Bronchial epithelial cell (primary cell): ENCODE results near the gene ASPSCR1. TPM values are rescaled to one million over a fixed set of nuclear protein-coding genes. Genes with fewer than 3 reads are reported as not detected.
"Not testable (repeated sequence)": the region's sequence is repeated elsewhere in the genome, so short reads cannot be mapped to it uniquely, and the experiment has no call there.

Experiments
- DNase-seq: peaks from one replicate; pipeline ENCODE4 v3.0.0-alpha.2; 2010; ENCODE audit warnings: low read depth
- FAIRE-seq: peaks from 2 replicates; lab custom pipeline; 2011; peaks lifted over from hg19 to GRCh38; lab: Jason Lieb, UNC
- H3K27me3 ChIP-seq: 2 replicates; pipeline ENCODE4 v1.5.1; 2011; ENCODE audit warnings: low read length; ENCODE audit not compliant: control insufficient read depth, insufficient read depth
- H3K36me3 ChIP-seq: 2 replicates; pipeline ENCODE4 v1.5.1; 2011; ENCODE audit warnings: low read length; ENCODE audit not compliant: control insufficient read depth, insufficient read depth
- H3K4me3 ChIP-seq: 2 replicates; pipeline ENCODE4 v1.5.1; 2011; ENCODE audit warnings: mild to moderate bottlenecking, low read depth, low read length, control low read depth
- CTCF ChIP-seq: IDR thresholded peaks from 2 replicates; pipeline ENCODE4 v1.5.1; 2011; ENCODE audit warnings: mild to moderate bottlenecking, moderate library complexity, low read length, control low read depth, inconsistent platforms; ENCODE audit not compliant: insufficient read depth, severe bottlenecking
- total RNA-seq: library from RNA; depleted of rRNA; stranded (reverse); fragments of >200 nt; gene quantifications from 2 replicates; pipeline ENCODE4 v1.2.1, GENCODE V29; 2014

ASPSCR1 gene
- total RNA-seq, 1 donor from 2014 or later = 22.6 TPM

GRCh38 chr17:81978524-81979298, 1.3 kb downstream of the ASPSCR1 start:
- TF ChIP-seq CTCF = no peak
- no peak overlapping the region for H3K4me3 ChIP-seq
- FAIRE-seq = no peak
- H3K36me3 ChIP-seq = no peaks in the 10 kb centered on the region
- DNase-seq = no peak
- H3K27me3 ChIP-seq = no peaks in the 10 kb centered on the region

GRCh38 chr17:81980122-81980521, 2.7 kb downstream of the ASPSCR1 start:
- DNase-seq = no peak
- Histone ChIP-seq H3K36me3 (peaks cover 1% of the 10 kb centered on the region), H3K4me3 (no peak overlapping the region), H3K27me3 (no peaks in the 10 kb centered on the region)
- no peak for TF ChIP-seq CTCF
- no peak for FAIRE-seq

GRCh38 chr17:81980707-81981343, 3.4 kb downstream of the ASPSCR1 start:
- FAIRE-seq = no peak
- TF ChIP-seq CTCF = no peak
- Histone ChIP-seq H3K36me3 (peaks cover 5% of the 10 kb centered on the region), H3K4me3 (no peak overlapping the region), H3K27me3 (no peaks in the 10 kb centered on the region)
- peak; percentile 43 for DNase-seq

GRCh38 chr17:81981511-81981910, 4.1 kb downstream of the ASPSCR1 start:
- not testable (repeated sequence) for DNase-seq, H3K4me3 ChIP-seq, H3K27me3 ChIP-seq, H3K36me3 ChIP-seq, FAIRE-seq

GRCh38 chr17:81983011-81983638, 5.7 kb downstream of the ASPSCR1 start:
- TF ChIP-seq CTCF = no peak
- Histone ChIP-seq H3K36me3 (peaks cover 6% of the 10 kb centered on the region), H3K27me3 (no peaks in the 10 kb centered on the region), H3K4me3 (no peak overlapping the region)
- DNase-seq (no peak), FAIRE-seq (no peak)
